Stimulated activated CD8-positive, alpha-beta memory T cell treated with anti-CD3 and anti-CD28 coated beads, Interleukin-12 subunit alpha, Interleukin-12 subunit beta, amount 100 ng/mL, for 24 hours (primary cell): ENCODE data around the gene SLC6A18.
"Not testable (repeated sequence)": the region's sequence is repeated elsewhere in the genome, so short reads cannot be mapped to it uniquely, and the experiment has no call there.

Experiments
- DNase-seq: peaks from one replicate; pipeline ENCODE4 v3.0.0-alpha.2; 2020; ENCODE audit errors: extremely low read depth

Gene SLC6A18

GRCh38 chr5:1254196-1254595 is 29.0 kb downstream of the SLC6A18 start:
- DNase-seq = no peak

- DNase-seq = no peak
These were observed 29.9 kb downstream of the SLC6A18 start for GRCh38 chr5:1255081-1255561.

GRCh38 chr5:1256776-1257175 is 31.6 kb downstream of the SLC6A18 start:
- DNase-seq = no peak

GRCh38 chr5:1257363-1257762 is 32.2 kb downstream of the SLC6A18 start:
- DNase-seq = no peak

- DNase-seq = no peak
These were observed 32.7 kb downstream of the SLC6A18 start for GRCh38 chr5:1257841-1258240.

GRCh38 chr5:1259806-1260480 is 34.8 kb downstream of the SLC6A18 start:
- DNase-seq = no peak

GRCh38 chr5:1261643-1262042 is 36.5 kb downstream of the SLC6A18 start:
- no peak for DNase-seq

GRCh38 chr5:1262381-1262780 is 37.2 kb downstream of the SLC6A18 start:
- DNase-seq = no peak

GRCh38 chr5:1264211-1264610 is 39.0 kb downstream of the SLC6A18 start:
- no peak for DNase-seq

- no peak for DNase-seq
These were observed 39.8 kb downstream of the SLC6A18 start for GRCh38 chr5:1265026-1265425.

GRCh38 chr5:1265461-1266455 is 40.6 kb downstream of the SLC6A18 start:
- DNase-seq = no peak

- DNase-seq = no peak
These were observed 41.6 kb downstream of the SLC6A18 start for GRCh38 chr5:1266791-1267190.

GRCh38 chr5:1267464-1267863 is 42.3 kb downstream of the SLC6A18 start:
- not testable (repeated sequence) for DNase-seq

GRCh38 chr5:1268056-1268455 is 42.9 kb downstream of the SLC6A18 start:
- DNase-seq = no peak

GRCh38 chr5:1268666-1269065 is 43.5 kb downstream of the SLC6A18 start:
- no peak for DNase-seq

GRCh38 chr5:1270426-1270825 is 45.2 kb downstream of the SLC6A18 start:
- DNase-seq = no peak

GRCh38 chr5:1270933-1271914 is 46.0 kb downstream of the SLC6A18 start:
- DNase-seq = no peak

GRCh38 chr5:1272201-1272600 is 47.0 kb downstream of the SLC6A18 start:
- no peak for DNase-seq

- no peak for DNase-seq
These were observed 48.6 kb downstream of the SLC6A18 start for GRCh38 chr5:1273745-1274144.

- DNase-seq = no peak
These were observed 49.3 kb downstream of the SLC6A18 start for GRCh38 chr5:1274471-1274870.
